Esophagus squamous epithelium (tissue), 4 donors: ENCODE data around the gene CAND2.

Experiments used
- POLR2A ChIP-seq, 4 donors: fragments of 450-650 bp; IDR thresholded peaks; one replicate each; pipeline ENCODE4 v1.6.1; 2017; ENCODE audit warnings: antibody characterized with exemption in 4 of 4, mild to moderate bottlenecking in 4 of 4, moderate library complexity in 3 of 4
- TF ChIP-seq, protein P1 (sequence below), 6 experiments: fragments of 450-650 bp in 4 of 6; fragments of 200-600 bp in 2 of 6; sonication (generic) in 2 of 6; IDR thresholded peaks; one replicate each; pipeline ENCODE4 v1.5.1; 2016 to 2019; ENCODE audit warnings: antibody characterized with exemption in 6 of 6, mild to moderate bottlenecking in 4 of 6, moderate library complexity in 4 of 6

DNA sequence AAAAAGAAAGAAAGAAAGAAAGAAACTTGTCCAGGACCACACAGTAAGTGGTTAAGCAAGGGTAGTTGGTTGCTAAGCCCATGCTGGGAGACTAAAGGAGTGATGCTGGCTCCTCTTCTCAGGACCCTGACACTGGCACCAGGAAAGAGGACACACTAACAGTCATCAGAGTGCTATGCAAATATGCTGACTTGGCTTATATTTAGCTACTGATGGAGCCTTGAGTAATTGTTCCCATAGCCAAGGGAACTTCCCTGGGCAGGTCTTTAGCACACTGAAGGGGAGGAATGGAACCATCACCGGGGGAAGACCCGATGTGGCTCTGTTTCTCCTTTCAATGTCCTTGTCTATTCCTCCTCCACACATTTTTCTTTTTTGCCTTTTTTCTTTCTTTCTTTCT lies 43.7 kb upstream of the CAND2 start:
- TF ChIP-seq, protein P1, sequence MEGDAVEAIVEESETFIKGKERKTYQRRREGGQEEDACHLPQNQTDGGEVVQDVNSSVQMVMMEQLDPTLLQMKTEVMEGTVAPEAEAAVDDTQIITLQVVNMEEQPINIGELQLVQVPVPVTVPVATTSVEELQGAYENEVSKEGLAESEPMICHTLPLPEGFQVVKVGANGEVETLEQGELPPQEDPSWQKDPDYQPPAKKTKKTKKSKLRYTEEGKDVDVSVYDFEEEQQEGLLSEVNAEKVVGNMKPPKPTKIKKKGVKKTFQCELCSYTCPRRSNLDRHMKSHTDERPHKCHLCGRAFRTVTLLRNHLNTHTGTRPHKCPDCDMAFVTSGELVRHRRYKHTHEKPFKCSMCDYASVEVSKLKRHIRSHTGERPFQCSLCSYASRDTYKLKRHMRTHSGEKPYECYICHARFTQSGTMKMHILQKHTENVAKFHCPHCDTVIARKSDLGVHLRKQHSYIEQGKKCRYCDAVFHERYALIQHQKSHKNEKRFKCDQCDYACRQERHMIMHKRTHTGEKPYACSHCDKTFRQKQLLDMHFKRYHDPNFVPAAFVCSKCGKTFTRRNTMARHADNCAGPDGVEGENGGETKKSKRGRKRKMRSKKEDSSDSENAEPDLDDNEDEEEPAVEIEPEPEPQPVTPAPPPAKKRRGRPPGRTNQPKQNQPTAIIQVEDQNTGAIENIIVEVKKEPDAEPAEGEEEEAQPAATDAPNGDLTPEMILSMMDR (IDR thresholded peaks at IDR 0.05): no peak
- no peak for TF ChIP-seq POLR2A (IDR thresholded peaks at IDR 0.05)
